ENCODE measurements around the gene MVD. TPM values are rescaled to one million over a fixed set of nuclear protein-coding genes. Genes with fewer than 3 reads are reported as not detected.

Gene MVD
- total and polyA plus RNA-seq, 2 of the 13 experiments (the other 11 are each of a cell fraction or from before 2014, with no cell fraction given) = 28.1 to 187 TPM

DNA sequence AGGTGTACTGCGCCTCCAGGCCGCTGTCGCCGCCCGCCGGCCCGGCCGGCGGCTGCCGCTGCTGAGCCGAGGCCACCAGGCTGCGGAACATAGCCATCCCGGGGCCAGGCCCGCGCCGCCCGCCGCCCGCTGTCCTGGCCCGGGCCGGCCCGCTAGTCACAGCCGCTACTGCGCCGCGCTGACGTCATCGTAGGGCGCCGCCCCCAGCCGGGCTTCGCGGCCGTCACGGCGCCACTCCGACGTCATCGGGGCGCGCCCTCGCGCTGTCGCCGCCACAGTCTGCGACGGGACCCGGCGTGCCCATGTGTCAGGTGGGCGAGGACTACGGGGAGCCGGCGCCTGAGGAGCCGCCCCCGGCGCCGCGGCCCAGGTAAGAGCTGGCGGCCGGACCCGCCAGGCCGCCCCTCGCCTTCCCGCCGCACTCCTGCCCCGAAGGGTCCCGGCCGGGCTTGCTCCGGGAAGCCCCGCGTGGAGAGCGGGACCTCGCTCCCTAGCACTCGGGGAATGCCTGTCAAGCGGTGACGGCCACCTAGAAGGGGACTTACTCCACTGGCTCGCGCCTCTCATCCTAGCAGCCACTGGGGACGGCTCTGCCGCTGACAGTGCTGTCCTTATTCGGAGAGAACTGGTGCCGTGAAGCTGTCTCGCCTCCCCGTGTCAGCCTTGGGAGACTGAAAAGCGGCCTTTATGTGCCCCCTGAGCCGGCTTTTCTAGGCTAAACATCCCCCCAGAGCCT, 43.5 kb upstream of the MVD start, which contains the start of the genes CTU2 and RNF166 (continued):
- TF ChIP-seq, protein P1, sequence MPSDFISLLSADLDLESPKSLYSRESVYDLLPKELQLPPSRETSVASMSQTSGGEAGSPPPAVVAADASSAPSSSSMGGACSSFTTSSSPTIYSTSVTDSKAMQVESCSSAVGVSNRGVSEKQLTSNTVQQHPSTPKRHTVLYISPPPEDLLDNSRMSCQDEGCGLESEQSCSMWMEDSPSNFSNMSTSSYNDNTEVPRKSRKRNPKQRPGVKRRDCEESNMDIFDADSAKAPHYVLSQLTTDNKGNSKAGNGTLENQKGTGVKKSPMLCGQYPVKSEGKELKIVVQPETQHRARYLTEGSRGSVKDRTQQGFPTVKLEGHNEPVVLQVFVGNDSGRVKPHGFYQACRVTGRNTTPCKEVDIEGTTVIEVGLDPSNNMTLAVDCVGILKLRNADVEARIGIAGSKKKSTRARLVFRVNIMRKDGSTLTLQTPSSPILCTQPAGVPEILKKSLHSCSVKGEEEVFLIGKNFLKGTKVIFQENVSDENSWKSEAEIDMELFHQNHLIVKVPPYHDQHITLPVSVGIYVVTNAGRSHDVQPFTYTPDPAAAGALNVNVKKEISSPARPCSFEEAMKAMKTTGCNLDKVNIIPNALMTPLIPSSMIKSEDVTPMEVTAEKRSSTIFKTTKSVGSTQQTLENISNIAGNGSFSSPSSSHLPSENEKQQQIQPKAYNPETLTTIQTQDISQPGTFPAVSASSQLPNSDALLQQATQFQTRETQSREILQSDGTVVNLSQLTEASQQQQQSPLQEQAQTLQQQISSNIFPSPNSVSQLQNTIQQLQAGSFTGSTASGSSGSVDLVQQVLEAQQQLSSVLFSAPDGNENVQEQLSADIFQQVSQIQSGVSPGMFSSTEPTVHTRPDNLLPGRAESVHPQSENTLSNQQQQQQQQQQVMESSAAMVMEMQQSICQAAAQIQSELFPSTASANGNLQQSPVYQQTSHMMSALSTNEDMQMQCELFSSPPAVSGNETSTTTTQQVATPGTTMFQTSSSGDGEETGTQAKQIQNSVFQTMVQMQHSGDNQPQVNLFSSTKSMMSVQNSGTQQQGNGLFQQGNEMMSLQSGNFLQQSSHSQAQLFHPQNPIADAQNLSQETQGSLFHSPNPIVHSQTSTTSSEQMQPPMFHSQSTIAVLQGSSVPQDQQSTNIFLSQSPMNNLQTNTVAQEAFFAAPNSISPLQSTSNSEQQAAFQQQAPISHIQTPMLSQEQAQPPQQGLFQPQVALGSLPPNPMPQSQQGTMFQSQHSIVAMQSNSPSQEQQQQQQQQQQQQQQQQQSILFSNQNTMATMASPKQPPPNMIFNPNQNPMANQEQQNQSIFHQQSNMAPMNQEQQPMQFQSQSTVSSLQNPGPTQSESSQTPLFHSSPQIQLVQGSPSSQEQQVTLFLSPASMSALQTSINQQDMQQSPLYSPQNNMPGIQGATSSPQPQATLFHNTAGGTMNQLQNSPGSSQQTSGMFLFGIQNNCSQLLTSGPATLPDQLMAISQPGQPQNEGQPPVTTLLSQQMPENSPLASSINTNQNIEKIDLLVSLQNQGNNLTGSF (CRISPR knock-in tag; IDR thresholded peaks at IDR 0.05) = peak; percentile 87
- no peak for TF ChIP-seq ZNF17 (CRISPR knock-in tag; IDR thresholded peaks at IDR 0.05)
- no peak for TF ChIP-seq ZNF432 (CRISPR knock-in tag; IDR thresholded peaks at IDR 0.05; ENCODE audit: borderline replicate concordance)
- no peak for TF ChIP-seq ZNF75D (CRISPR knock-in tag; IDR thresholded peaks at IDR 0.05; ENCODE audit: borderline replicate concordance)
- TF ChIP-seq ZNF512 (CRISPR knock-in tag; IDR thresholded peaks at IDR 0.05) = no peak
- TF ChIP-seq FOXO4 (CRISPR knock-in tag; conservative IDR thresholded peaks at IDR 0.05) = no peak
- no peak; the same call in 1 of the 2 replicates for TF ChIP-seq HIC2 (CRISPR knock-in tag; IDR thresholded peaks at IDR 0.05; ENCODE audit: low read depth)
- peak; percentile 72 for TF ChIP-seq PHF5A (CRISPR knock-in tag; IDR thresholded peaks at IDR 0.05; ENCODE audit: low read depth, unreplicated experiment)
- peak; percentile 88; the same call in 1 of the 2 replicates for TF ChIP-seq ZSCAN20 (CRISPR knock-in tag; IDR thresholded peaks at IDR 0.05; ENCODE audit: borderline replicate concordance)
- no peak; the same call in 1 of the 2 replicates for TF ChIP-seq ZNF850 (CRISPR knock-in tag; conservative IDR thresholded peaks at IDR 0.05)
- TF ChIP-seq CENPX (CRISPR knock-in tag; IDR thresholded peaks at IDR 0.05) = no peak
- TF ChIP-seq HOXA3 (CRISPR knock-in tag; IDR thresholded peaks at IDR 0.05) = peak; percentile 100
- TF ChIP-seq ZFP1 (CRISPR knock-in tag; IDR thresholded peaks at IDR 0.05) = no peak
- TF ChIP-seq THAP8 (CRISPR knock-in tag; IDR thresholded peaks at IDR 0.05; ENCODE audit: borderline replicate concordance) = no peak
- no peak for TF ChIP-seq ZNF557 (CRISPR knock-in tag; IDR thresholded peaks at IDR 0.05)
- no peak for TF ChIP-seq ZNF841 (CRISPR knock-in tag; IDR thresholded peaks at IDR 0.05; ENCODE audit: borderline replicate concordance)

Measured in HepG2 (cell line).